ENCODE data around the gene RGS21.
"Not testable (repeated sequence)": the region's sequence is repeated elsewhere in the genome, so short reads cannot be mapped to it uniquely, and the experiment has no call there.

The RGS21 gene

GRCh38 chr1:192316942-192317450, at the start of gene RGS21:
Gene RGS21, plus strand, starts transcription at chr1:192316992. Its CDS starts 26,045 bp downstream, at chr1:192343037.
- no peak for DNase-seq (ENCODE audit: low spot score)

- no peak for DNase-seq (ENCODE audit: low spot score)
Observed at GRCh38 chr1:192268468-192269052, 48.2 kb upstream of the RGS21 start.

GRCh38 chr1:192270398-192270797, 46.4 kb upstream of the RGS21 start:
- DNase-seq (ENCODE audit: low spot score): no peak

- DNase-seq (ENCODE audit: low spot score): no peak
Observed at GRCh38 chr1:192272732-192273131, 44.1 kb upstream of the RGS21 start.

GRCh38 chr1:192274588-192274987, 42.2 kb upstream of the RGS21 start:
- DNase-seq (ENCODE audit: low spot score): no peak

GRCh38 chr1:192277635-192278034, 39.2 kb upstream of the RGS21 start:
- no peak for DNase-seq (ENCODE audit: low spot score)

- no peak for DNase-seq (ENCODE audit: low spot score)
Observed at GRCh38 chr1:192284927-192285326, 31.9 kb upstream of the RGS21 start.

- DNase-seq (ENCODE audit: low spot score): no peak
Observed at GRCh38 chr1:192303029-192303428, 13.8 kb upstream of the RGS21 start.

GRCh38 chr1:192308314-192308713, 8.5 kb upstream of the RGS21 start:
- DNase-seq (ENCODE audit: low spot score): not testable (repeated sequence)

- DNase-seq (ENCODE audit: low spot score): peak; percentile 22
Observed at GRCh38 chr1:192311281-192311680, 5.5 kb upstream of the RGS21 start.

GRCh38 chr1:192327997-192328396, 11.2 kb downstream of the RGS21 start:
- no peak for DNase-seq (ENCODE audit: low spot score)

- DNase-seq (ENCODE audit: low spot score): no peak
Observed at GRCh38 chr1:192342842-192343241, 26.1 kb downstream of the RGS21 start.

- no peak for DNase-seq (ENCODE audit: low spot score)
Observed at GRCh38 chr1:192343344-192343743, 26.6 kb downstream of the RGS21 start.

GRCh38 chr1:192349314-192349713, 32.5 kb downstream of the RGS21 start:
- DNase-seq (ENCODE audit: low spot score): no peak

- no peak for DNase-seq (ENCODE audit: low spot score)
Observed at GRCh38 chr1:192350356-192350755, 33.6 kb downstream of the RGS21 start.

GRCh38 chr1:192351550-192351949, 34.8 kb downstream of the RGS21 start:
- no peak for DNase-seq (ENCODE audit: low spot score)

- DNase-seq (ENCODE audit: low spot score): no peak
Observed at GRCh38 chr1:192357924-192358323, 41.1 kb downstream of the RGS21 start.

- DNase-seq (ENCODE audit: low spot score): no peak
Observed at GRCh38 chr1:192358402-192358801, 41.6 kb downstream of the RGS21 start.

- DNase-seq (ENCODE audit: low spot score): no peak
Observed at GRCh38 chr1:192358822-192359221, 42.0 kb downstream of the RGS21 start.

GRCh38 chr1:192363177-192363576, 46.4 kb downstream of the RGS21 start:
- no peak for DNase-seq (ENCODE audit: low spot score)

- no peak for DNase-seq (ENCODE audit: low spot score)
Observed at GRCh38 chr1:192367436-192367835, 50.6 kb downstream of the RGS21 start.

GRCh38 chr1:192375306-192375705, 58.5 kb downstream of the RGS21 start:
- no peak for DNase-seq (ENCODE audit: low spot score)

- DNase-seq (ENCODE audit: low spot score): no peak
Observed at GRCh38 chr1:192376374-192376773, 59.6 kb downstream of the RGS21 start.

- DNase-seq (ENCODE audit: low spot score): no peak
Observed at GRCh38 chr1:192378276-192378675, 61.5 kb downstream of the RGS21 start.
